Measurements from ENCODE around the gene CARMIL3.

DNA sequence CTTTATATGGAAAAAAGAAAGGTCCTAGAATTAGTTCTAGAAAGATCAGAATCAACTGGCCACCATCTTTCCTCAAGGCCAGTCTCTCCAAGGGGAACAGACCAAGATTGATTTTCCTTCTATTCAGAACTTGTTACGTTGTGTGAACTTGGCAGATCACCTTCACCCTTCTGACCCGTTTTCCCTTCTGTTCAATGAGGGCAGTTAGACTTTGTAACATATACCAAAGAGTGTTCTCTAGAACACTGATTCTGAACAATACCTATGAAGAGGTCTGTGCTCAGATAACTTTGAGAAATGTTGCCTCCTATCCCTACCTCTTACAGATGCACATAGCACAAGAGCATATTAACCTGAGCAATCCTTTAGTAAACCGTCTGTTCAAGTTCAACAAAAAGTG, 31.7 kb downstream of the CARMIL3 start:
- no peak for TF ChIP-seq POLR2A (IDR thresholded peaks at IDR 0.05; ENCODE audit: low read depth, low read length)
- TF ChIP-seq POLR2AphosphoS5 (IDR thresholded peaks at IDR 0.05; ENCODE audit: low read depth, low read length): no peak
- no peak for TF ChIP-seq TAF1 (IDR thresholded peaks at IDR 0.05; ENCODE audit: borderline replicate concordance, low read depth, low read length)
